Pancreas (tissue), 10 donors: ENCODE measurements around the gene NELL1. TPM values are rescaled to one million over a fixed set of nuclear protein-coding genes. Genes with fewer than 3 reads are reported as not detected.

Experiments
- ATAC-seq, 4 donors: fragments of 200-7000 bp; cut with Tn5 transposase; one replicate each; pipeline versions ENCODE4 v1.8.0 to v1.9.1; 2020; ENCODE audit warnings: mild to moderate bottlenecking in 4 of 4, moderate library complexity in 4 of 4
- DNase-seq, 6 donors: peaks; one replicate each; pipeline ENCODE4 v3.0.0-alpha.2; 2020
- FAIRE-seq: peaks from 2 replicates; lab custom pipeline; 2012; peaks lifted over from hg19 to GRCh38; lab: Jason Lieb, UNC
- H3K27ac ChIP-seq, 4 donors: fragments of 200-600 bp; sonication (generic); 1 replicate in 3 of 4; 2 replicates in 1 of 4; pipeline versions ENCODE4 v1.5.0 to v1.8.0; 2020
- H3K27me3 ChIP-seq, 4 donors: fragments of 200-600 bp; one replicate each; pipeline ENCODE4 v1.8.0; 2021
- H3K36me3 ChIP-seq, 3 donors: fragments of 200-600 bp; sonication (generic) in 1 of 3; one replicate each; pipeline versions ENCODE4 v1.5.0 to v1.8.0; 2020 to 2021
- H3K4me1 ChIP-seq, 3 donors: fragments of 200-600 bp; one replicate each; pipeline ENCODE4 v1.8.0; 2021
- H3K4me3 ChIP-seq, 4 donors: fragments of 200-600 bp; sonication (generic) in 2 of 4; one replicate each; pipeline versions ENCODE4 v1.5.0 to v1.8.0; 2020 to 2021
- H3K9me3 ChIP-seq, 4 donors: fragments of 200-600 bp; one replicate each; pipeline ENCODE4 v1.8.0; 2021
- CTCF ChIP-seq, 4 donors: fragments of 200-600 bp; sonication (generic) in 3 of 4; IDR thresholded peaks; one replicate each; pipeline versions ENCODE4 v1.5.0 to v1.8.0; 2021; ENCODE audit warnings: antibody characterized with exemption in 4 of 4
- WGBS, 2 donors: extraction: QIAGEN DNeasy Blood & Tissue Kit; methylation state at CpG; one replicate each; pipeline ENCODE4 v1.1.7; 2013; 5-methylcytosine and 5-hydroxymethylcytosine counted together
- intact Hi-C, 3 donors: fragments of 100-400 bp; cut with DNase I; formaldehyde crosslinking; loops; one replicate each; pipeline versions ENCODE4 v1.11.1 to v1.14.2; 2022
- polyA plus RNA-seq, 2 donors: library from polyadenylated mRNA; stranded (reverse); fragments of 200-250 nt; gene quantifications; one replicate each; pipeline ENCODE4 v1.2.3, GENCODE V29; 2013
- total RNA-seq, 6 donors: library from RNA; stranded (reverse); fragmentation: NEBNext Ultra II Directional in 4 of 6; extraction: Animal tissue kit (Norgen Biotek cat#: 25700) in 4 of 6; gene quantifications; one replicate each; pipeline versions ENCODE4 v1.2.1 to v1.2.4, GENCODE V29; 2021 to 2023
- donor health status: healthy with polysubstance abuse.
- donor health status: DM: no; HTN: no; CAD: no; lungs with moderate emphysema.
- donor health status: DM: no; HTN: no; CAD: no.
- donor health status: control.
- donor health status: control.
- donor health status: Bipolar disorder and iron deficiency.
- donor health status: DM: yes; HTN: yes; CAD: no.
- donor health status: DM: no; HTN: no; CAD: no.
- donor health status: DM: no; HTN: no; CAD: no.
- donor health status: DM: yes; HTN: yes; CAD: no.

Gene NELL1
- total and polyA plus RNA-seq, 8 donors: not detected

GRCh38 chr11:21053466-21053865 lies 384.1 kb downstream of the NELL1 start:
- no peak overlapping the region for H3K27ac ChIP-seq
- WGBS, 2 donors: 32 to 33% methylated on average over 1 of the region's 1 CpG
- no peak for TF ChIP-seq CTCF (IDR thresholded peaks at IDR 0.05)

GRCh38 chr11:21056644-21057043 lies 387.3 kb downstream of the NELL1 start:
- Histone ChIP-seq H3K9me3 (no peaks in the 10 kb centered on the region), H3K4me3 (no peak overlapping the region), H3K27ac (no peak overlapping the region), H3K36me3 (no peaks in the 10 kb centered on the region), H3K4me1 (no peaks in the 10 kb centered on the region), H3K27me3 (no peaks in the 10 kb centered on the region)
- FAIRE-seq: no peak
- intact Hi-C loops: no loop called here
- DNase-seq: no peak
- ATAC-seq: no peak
- TF ChIP-seq CTCF (IDR thresholded peaks at IDR 0.05): no peak

More at GRCh38 chr11:21053466-21053865, 384.1 kb downstream of the NELL1 start:
- intact Hi-C loops: no loop called here
- H3K9me3 ChIP-seq: no peaks in the 10 kb centered on the region
- no peaks in the 10 kb centered on the region for H3K4me1 ChIP-seq
- H3K4me3 ChIP-seq: no peak overlapping the region
- H3K36me3 ChIP-seq: no peaks in the 10 kb centered on the region
- ATAC-seq (no peak), DNase-seq (no peak), FAIRE-seq (no peak)
- H3K27me3 ChIP-seq: no peaks in the 10 kb centered on the region

GRCh38 chr11:21059879-21060278 lies 390.5 kb downstream of the NELL1 start:
- Histone ChIP-seq H3K9me3 (no peaks in the 10 kb centered on the region), H3K4me1 (no peaks in the 10 kb centered on the region), H3K36me3 (no peaks in the 10 kb centered on the region), H3K27me3 (no peaks in the 10 kb centered on the region), H3K27ac (no peak overlapping the region), H3K4me3 (no peak overlapping the region)
- FAIRE-seq: no peak
- intact Hi-C loops: no loop called here
- no peak for DNase-seq
- no peak for TF ChIP-seq CTCF (IDR thresholded peaks at IDR 0.05)
- ATAC-seq: no peak
- WGBS, 2 donors: 38 to 40% methylated on average over 2 of the region's 2 CpGs

GRCh38 chr11:21066030-21066429 lies 396.6 kb downstream of the NELL1 start:
- no peak overlapping the region for H3K4me3 ChIP-seq
- 42 to 49% methylated on average over 2 of the region's 2 CpGs for WGBS, 2 donors
- FAIRE-seq: no peak
- no peak overlapping the region for H3K27ac ChIP-seq
- no peaks in the 10 kb centered on the region for H3K36me3 ChIP-seq
- intact Hi-C loops: no loop called here
- H3K27me3 ChIP-seq: no peaks in the 10 kb centered on the region
- DNase-seq: no peak
- no peaks in the 10 kb centered on the region for H3K4me1 ChIP-seq
- no peak for TF ChIP-seq CTCF (IDR thresholded peaks at IDR 0.05)
- no peak for ATAC-seq
- H3K9me3 ChIP-seq: no peaks in the 10 kb centered on the region

- no peak for TF ChIP-seq CTCF (IDR thresholded peaks at IDR 0.05)
- no peaks in the 10 kb centered on the region for H3K36me3 ChIP-seq
- no peak for DNase-seq
- no peak for ATAC-seq
- H3K27ac ChIP-seq: no peak overlapping the region
- no peak overlapping the region for H3K4me3 ChIP-seq
- FAIRE-seq: no peak
- no peaks in the 10 kb centered on the region for H3K27me3 ChIP-seq
- no peaks in the 10 kb centered on the region for H3K9me3 ChIP-seq
- WGBS, 2 donors: 38 to 39% methylated on average over 3 of the region's 3 CpGs
- intact Hi-C loops: no loop called here
- H3K4me1 ChIP-seq: no peaks in the 10 kb centered on the region
Measured at GRCh38 chr11:21068886-21069285, 399.5 kb downstream of the NELL1 start.
